ACC112 (cell line): ENCODE data around the gene KDM2B.

Experiments
- H2AFZ ChIP-seq: fragments of 200-600 bp; sonication (generic); one replicate; pipeline ENCODE4 v1.6.0; 2017; ENCODE audit warnings: antibody characterized with exemption, low read length; ENCODE audit not compliant: unreplicated experiment
- H3K27ac ChIP-seq: fragments of 200-600 bp; sonication (generic); 2 replicates; pipeline ENCODE4 v1.5.1; 2014; ENCODE audit warnings: low read depth, mild to moderate bottlenecking, antibody characterized with exemption, low read length, moderate library complexity
- H3K27me3 ChIP-seq: fragments of 200-600 bp; sonication (generic); 2 replicates; pipeline ENCODE4 v1.6.1; 2014; ENCODE audit warnings: mild to moderate bottlenecking, antibody characterized with exemption, low read length, moderate library complexity, mixed read lengths; ENCODE audit not compliant: insufficient read depth
- H3K36me3 ChIP-seq: fragments of 200-600 bp; sonication (generic); 2 replicates; pipeline ENCODE4 v1.6.1; 2016; ENCODE audit warnings: mild to moderate bottlenecking, antibody characterized with exemption, low read length, moderate library complexity, mixed read lengths; ENCODE audit not compliant: insufficient read depth
- H3K4me1 ChIP-seq: fragments of 200-600 bp; sonication (generic); one replicate; pipeline ENCODE4 v1.6.1; 2016; ENCODE audit warnings: low read length, mixed read lengths; ENCODE audit not compliant: insufficient read depth, unreplicated experiment, control insufficient read depth
- H3K4me3 ChIP-seq: fragments of 200-600 bp; sonication (generic); 2 replicates; pipeline ENCODE4 v1.5.1; 2014; ENCODE audit warnings: mild to moderate bottlenecking, low read depth, low read length
- H3K79me2 ChIP-seq: fragments of 200-600 bp; sonication (generic); one replicate; pipeline ENCODE4 v1.6.0; 2016; ENCODE audit warnings: low read length; ENCODE audit not compliant: control insufficient read depth, unreplicated experiment, insufficient read depth

Gene KDM2B

DNA sequence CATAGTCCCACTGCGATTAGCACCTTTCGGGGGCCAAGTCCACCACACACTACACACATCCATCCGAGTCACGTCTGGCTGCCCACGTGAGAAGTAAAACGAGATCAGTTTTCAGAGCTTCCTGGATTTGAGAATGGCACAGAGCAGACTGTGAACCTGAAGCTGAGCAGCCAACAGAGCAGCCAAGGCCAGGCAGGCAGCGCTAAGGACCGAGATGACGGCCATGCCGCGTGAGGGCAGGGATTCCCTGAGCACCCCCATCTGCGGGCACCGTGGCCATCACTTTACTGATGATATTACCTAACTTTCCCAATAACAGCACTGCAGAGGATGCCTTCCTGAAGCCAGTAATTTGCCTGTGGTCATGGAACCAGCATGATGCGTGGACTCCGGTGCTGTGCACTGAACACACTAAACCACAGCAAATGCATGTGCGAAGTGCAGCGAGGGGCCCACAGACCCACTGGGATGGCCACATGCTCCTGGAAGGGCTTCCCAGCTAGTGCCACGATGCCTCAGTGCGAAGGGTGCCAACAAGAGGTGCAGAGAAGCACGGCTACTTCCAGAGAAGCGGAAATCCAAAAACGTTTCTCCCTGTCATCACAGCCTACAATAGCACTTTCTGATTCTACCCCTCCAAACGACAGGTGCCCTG, 124.9 kb downstream of the KDM2B start:
- Histone ChIP-seq H3K27me3 (no peaks in the 10 kb centered on the region), H3K4me1 (no peaks in the 10 kb centered on the region), H3K4me3 (no peak overlapping the region), H3K27ac (no peak overlapping the region), H3K36me3 (no peaks in the 10 kb centered on the region), H3K79me2 (peaks cover 22% of the 10 kb centered on the region), H2AFZ (no peak overlapping the region)

DNA sequence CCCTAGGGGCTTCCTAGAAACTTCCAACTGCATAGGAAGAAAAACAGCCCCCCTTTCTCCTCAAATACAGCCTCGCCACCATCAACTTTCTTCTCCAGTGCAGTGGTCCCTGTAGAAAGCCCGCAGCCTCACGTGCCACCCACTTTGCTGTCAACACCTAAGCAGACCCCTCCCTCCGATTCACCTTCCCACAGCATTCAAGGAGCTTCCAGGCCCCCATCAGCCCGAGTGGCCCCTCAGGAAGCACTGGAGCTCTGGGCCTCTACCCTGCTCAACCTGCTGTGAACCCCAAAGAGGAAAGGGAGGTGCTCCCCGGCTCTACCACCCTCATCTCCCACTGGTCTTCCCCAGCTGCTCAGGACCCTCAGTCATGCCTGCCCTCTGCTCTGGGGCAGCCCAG, 125.9 kb downstream of the KDM2B start:
- Histone ChIP-seq H3K27me3 (no peaks in the 10 kb centered on the region), H3K79me2 (peaks cover 19% of the 10 kb centered on the region), H3K4me1 (no peaks in the 10 kb centered on the region), H3K4me3 (no peak overlapping the region), H3K27ac (no peak overlapping the region), H2AFZ (no peak overlapping the region), H3K36me3 (no peaks in the 10 kb centered on the region)

DNA sequence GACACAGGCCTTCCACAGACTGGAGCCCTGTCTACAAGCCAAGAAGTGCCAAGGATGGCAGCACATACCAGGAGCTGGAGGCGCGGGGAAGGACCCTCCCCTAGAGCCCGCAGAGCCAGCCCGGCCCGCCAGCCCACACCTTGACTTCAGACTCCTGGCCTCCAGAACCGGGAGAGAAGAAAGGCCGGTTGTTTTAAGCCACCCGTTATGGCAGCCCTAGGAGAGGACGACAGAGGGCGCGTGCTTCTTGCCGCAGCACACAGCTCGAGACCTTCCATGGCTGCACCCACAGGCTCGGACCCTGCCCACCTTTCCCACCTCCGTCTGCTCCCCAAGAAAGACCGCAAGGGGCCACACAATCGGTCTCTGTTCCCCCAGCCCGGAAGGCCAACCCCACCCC, 127.2 kb downstream of the KDM2B start:
- H3K27me3 ChIP-seq = no peaks in the 10 kb centered on the region
- H3K4me3 ChIP-seq = no peak overlapping the region
- H2AFZ ChIP-seq = no peak overlapping the region
- peaks cover 19% of the 10 kb centered on the region for H3K79me2 ChIP-seq
- H3K27ac ChIP-seq = no peak overlapping the region
- H3K4me1 ChIP-seq = no peaks in the 10 kb centered on the region
- H3K36me3 ChIP-seq = no peaks in the 10 kb centered on the region

DNA sequence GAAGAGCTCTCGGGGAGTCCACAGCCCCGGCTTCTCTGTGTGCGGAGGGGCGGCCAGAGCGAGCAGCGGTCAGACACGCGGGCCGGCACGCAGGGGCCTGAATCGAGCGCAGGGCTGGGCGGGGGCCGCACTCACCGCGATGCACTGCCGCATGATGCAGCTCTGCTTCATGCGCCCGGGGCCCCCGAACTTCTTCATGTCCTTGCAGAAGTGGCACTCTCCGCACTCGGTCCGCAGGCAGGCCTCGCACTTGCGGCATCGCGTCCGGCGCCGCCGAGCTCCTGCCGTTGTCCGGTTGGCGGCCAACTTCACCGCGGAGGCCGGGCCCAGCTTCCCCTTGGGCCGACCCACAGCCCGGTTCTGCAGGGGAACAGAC, 127.8 kb downstream of the KDM2B start:
- no peaks in the 10 kb centered on the region for H3K4me1 ChIP-seq
- H3K36me3 ChIP-seq = no peaks in the 10 kb centered on the region
- no peak overlapping the region for H2AFZ ChIP-seq
- H3K27me3 ChIP-seq = no peaks in the 10 kb centered on the region
- no peak overlapping the region for H3K4me3 ChIP-seq
- H3K27ac ChIP-seq = no peak overlapping the region
- H3K79me2 ChIP-seq = peaks cover 16% of the 10 kb centered on the region

DNA sequence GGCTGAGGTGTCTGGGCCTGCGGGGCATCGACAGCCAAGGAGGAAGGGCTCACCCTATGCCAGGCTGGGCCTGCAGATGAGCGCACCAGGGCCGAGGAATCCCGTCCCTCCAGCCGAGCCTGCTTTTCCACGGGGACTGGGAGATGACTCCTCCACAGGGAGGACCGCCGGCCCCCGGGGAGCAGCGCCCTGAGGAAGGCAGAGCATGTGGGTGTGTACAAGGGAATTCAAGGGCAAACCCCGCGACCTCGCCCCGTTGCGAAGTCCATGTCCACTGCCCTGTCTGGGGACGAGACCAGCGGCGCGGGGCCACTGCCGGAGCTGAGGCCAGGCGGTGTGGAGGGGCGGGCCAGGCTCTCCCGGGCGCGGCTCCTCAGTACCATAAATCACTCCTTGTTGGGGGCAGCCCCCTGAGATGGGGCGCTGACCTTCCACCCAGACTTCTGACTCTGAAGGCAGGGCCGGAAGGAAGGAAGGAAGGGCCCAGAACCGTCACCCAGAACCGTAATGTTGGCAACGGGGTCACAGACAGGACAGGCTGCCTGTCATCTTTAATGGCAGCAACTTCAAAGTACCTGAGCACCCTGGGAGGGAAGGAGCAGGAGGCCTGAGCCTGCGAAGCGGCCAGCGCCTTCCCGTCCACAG, 128.4 kb downstream of the KDM2B start:
- Histone ChIP-seq H3K27ac (no peak overlapping the region), H3K79me2 (peaks cover 15% of the 10 kb centered on the region), H2AFZ (no peak overlapping the region), H3K4me1 (no peaks in the 10 kb centered on the region), H3K36me3 (no peaks in the 10 kb centered on the region), H3K27me3 (no peaks in the 10 kb centered on the region), H3K4me3 (peak overlapping the region; percentile 61)

DNA sequence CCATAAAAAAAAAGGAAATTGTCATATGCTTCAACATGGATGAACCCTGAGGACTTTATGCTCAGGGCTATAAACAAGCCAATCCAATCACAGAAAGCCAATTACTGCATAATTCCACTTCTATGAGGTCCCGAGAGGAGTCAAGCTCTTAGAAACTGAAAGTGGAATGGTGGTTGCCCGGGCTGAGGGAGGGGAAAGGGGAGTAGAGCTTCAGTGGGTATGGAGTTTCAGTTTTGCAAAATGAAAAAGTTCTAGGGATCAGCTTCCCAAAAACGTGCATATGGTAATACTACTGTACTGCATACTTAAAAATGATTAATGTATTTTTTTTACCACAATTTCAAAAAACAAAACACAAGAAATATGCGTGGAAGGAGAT, 128.9 kb downstream of the KDM2B start:
- H3K4me1 ChIP-seq = no peaks in the 10 kb centered on the region
- no peaks in the 10 kb centered on the region for H3K27me3 ChIP-seq
- H3K79me2 ChIP-seq = peaks cover 15% of the 10 kb centered on the region
- H2AFZ ChIP-seq = peak overlapping the region; percentile 15
- H3K27ac ChIP-seq = no peak overlapping the region
- no peaks in the 10 kb centered on the region for H3K36me3 ChIP-seq
- peak overlapping the region; percentile 61 for H3K4me3 ChIP-seq

DNA sequence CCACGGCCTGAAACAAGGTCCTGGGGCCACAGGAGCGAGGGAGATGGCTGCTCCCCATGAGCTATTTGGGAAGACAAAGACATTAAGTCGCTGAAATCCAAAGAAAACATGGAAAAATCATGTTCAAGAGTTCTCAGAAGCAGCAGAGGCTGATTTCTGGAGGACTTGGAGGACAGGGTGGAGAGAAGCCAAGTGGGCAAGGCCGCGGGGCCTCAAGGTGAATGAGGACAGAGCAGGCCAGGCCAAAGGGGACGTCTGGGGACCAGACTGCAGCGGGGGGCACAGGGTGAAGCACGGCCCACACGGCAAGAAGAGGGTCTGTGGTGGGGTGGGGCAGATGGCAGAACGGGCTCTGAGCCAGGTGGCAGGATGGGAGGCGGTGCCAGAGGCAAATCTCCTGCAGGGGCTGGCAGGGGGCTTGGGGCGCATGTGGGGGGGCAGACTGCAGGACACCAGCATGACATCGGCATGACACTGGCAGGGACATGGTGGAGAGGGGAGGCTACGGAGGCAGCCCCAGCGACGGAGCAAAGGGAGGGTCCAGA, 132.0 kb downstream of the KDM2B start:
- no peak overlapping the region for H3K4me3 ChIP-seq
- no peak overlapping the region for H3K27ac ChIP-seq
- H3K36me3 ChIP-seq = no peaks in the 10 kb centered on the region
- H3K27me3 ChIP-seq = no peaks in the 10 kb centered on the region
- peaks cover 3% of the 10 kb centered on the region for H3K79me2 ChIP-seq
- H2AFZ ChIP-seq = no peak overlapping the region
- no peaks in the 10 kb centered on the region for H3K4me1 ChIP-seq

DNA sequence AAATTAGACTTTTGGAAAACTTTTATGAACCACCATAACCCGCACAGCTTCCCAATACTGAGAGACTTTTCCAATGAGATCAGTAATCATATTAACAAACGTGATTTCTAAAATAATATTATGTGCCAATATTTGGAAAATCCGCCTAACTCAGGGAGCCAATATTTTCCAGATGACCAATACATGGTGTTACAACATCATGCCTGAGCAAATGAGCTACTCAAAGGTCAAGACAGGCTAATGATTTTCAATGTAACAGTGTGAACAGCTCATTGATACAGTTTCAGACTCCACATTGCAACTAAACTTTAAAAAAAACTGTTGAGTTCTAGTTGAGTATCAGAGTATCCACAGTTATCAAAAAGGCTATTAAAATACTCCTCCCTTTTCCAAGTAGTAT, 134.1 kb downstream of the KDM2B start:
- Histone ChIP-seq H3K27ac (no peak overlapping the region), H3K27me3 (no peaks in the 10 kb centered on the region), H3K79me2 (no peaks in the 10 kb centered on the region), H3K36me3 (0 out of 2 replicates have a peak, but pooled peaks cover 3% of the 10 kb centered on the region), H3K4me3 (no peak overlapping the region), H2AFZ (no peak overlapping the region), H3K4me1 (no peaks in the 10 kb centered on the region)

DNA sequence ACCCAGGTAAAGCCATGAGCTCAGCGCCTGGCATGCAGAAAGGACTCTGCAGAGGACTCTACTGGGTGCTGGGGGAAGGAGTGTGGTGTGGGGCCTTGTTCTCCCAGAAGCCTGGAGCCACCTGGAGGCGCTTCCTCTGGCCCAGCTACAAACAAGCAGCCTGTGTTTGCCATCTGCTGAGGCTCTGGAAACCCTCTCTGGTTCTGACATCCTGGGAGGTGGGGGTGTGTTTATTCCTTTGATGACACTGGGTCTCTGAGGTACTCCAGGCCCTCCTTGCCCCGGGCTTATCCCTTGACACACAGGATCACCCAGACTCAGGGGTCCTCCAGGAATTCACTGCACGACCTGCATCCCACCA, 136.0 kb downstream of the KDM2B start:
- no peaks in the 10 kb centered on the region for H3K79me2 ChIP-seq
- no peaks in the 10 kb centered on the region for H3K27me3 ChIP-seq
- no peak overlapping the region for H3K4me3 ChIP-seq
- 0 out of 2 replicates have a peak, but pooled peaks cover 8% of the 10 kb centered on the region for H3K36me3 ChIP-seq
- H3K27ac ChIP-seq = no peak overlapping the region
- H2AFZ ChIP-seq = no peak overlapping the region
- no peaks in the 10 kb centered on the region for H3K4me1 ChIP-seq

DNA sequence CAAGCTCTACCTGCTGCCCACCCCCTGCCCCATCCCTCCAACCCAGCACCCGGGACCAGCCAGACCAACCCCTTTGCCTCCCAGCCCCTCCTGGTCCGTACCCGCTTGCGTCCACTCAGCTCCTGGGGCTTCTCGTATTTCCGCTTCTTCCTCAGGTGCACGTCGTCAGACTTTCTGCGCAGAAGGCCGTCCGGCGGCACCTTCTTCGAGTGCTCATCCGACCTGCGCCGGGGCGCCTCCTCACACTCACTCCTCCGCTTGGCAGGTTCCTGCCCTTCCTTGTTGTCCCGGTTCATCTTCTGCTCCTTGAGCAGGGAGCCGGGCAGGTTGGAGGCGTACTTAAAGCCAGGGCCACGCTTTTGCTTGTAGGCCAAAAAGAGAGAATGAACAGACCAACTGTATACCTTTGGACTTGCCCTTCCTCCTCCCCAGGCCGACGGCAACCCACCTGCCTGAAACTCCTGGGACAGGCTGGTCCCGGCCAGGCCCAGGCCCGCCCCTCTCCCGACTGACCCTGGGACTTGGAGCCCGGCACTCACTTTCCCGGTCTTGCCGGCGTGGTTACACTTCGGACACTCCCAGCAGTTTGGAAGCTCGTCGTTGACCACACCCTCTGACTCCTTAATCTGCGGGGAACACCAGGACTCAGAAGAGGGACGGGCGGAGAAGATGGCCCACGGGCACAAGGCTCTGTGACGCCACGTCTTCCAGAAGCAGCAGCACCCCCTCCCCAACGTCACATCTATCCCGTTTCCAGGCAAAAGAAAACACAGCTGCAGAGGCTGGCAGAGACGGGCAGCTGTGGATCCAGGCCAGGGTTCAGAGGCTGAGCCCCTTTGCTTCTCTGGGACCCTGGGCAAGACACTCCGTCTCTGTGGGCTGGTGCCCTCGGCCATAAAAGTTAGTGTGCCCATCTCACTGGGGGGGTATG, 136.6 kb downstream of the KDM2B start:
- no peaks in the 10 kb centered on the region for H3K79me2 ChIP-seq
- H3K4me1 ChIP-seq = no peaks in the 10 kb centered on the region
- no peaks in the 10 kb centered on the region for H3K27me3 ChIP-seq
- H3K36me3 ChIP-seq = 0 out of 2 replicates have a peak, but pooled peaks cover 8% of the 10 kb centered on the region
- H3K4me3 ChIP-seq = no peak overlapping the region
- no peak overlapping the region for H3K27ac ChIP-seq
- H2AFZ ChIP-seq = no peak overlapping the region
